Fibroblast of pulmonary artery (primary cell): Measurements from ENCODE around the gene INAFM2.

ENCODE experiments used
- DNase-seq: peaks from one replicate; pipeline ENCODE4 v3.0.0-alpha.2; 2010; ENCODE audit warnings: low read depth
- H3K4me3 ChIP-seq: replicated peaks from 2 replicates; pipeline ENCODE4 v1.5.1; 2011; ENCODE audit warnings: low read depth, mild to moderate bottlenecking, control low read depth, low read length, moderate library complexity
- CTCF ChIP-seq: IDR thresholded peaks from 2 replicates; pipeline ENCODE4 v1.5.1; 2011; ENCODE audit warnings: mild to moderate bottlenecking, control low read depth, low read length, inconsistent platforms; ENCODE audit errors: missing control alignments

Gene INAFM2

GRCh38 chr15:40287505-40287904 is 36.0 kb upstream of the INAFM2 start:
- TF ChIP-seq CTCF = no peak
- DNase-seq = no peak
- H3K4me3 ChIP-seq = no peak overlapping the region

- TF ChIP-seq CTCF = no peak
- no peak overlapping the region for H3K4me3 ChIP-seq
- DNase-seq = no peak
Measured at GRCh38 chr15:40287968-40288367, 35.5 kb upstream of the INAFM2 start.

DNA sequence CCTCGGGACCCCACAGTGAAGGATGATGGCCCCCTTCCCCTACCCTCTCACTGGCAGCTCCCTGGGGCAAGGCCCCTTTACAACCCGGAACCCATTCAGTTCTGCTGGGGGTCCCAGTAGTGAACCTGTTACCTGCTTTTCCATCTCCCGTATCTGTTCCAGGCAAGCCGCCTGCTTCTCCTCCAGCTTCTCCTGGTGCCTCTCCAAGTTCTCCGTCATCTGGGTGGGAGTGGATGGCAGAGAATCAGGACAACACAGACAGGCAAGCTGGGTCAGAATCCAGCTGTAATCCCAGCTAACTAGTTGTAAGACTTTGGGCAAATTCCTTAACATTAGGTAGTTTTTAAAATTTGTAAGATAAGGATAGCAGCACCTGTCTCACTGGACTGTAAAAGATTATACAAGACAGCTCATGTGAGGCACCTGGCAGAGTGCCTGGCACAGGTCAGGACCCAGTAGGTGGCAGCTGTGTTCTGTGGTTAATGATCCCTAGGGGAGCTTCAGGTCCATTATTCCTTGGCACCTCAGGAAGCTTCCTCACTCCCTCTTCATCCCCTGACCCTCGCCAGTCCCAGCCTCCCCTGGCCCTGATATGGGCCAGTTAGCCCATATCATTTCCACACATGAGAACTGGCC is 34.2 kb upstream of the INAFM2 start:
- DNase-seq = no peak
- TF ChIP-seq CTCF = no peak
- no peak overlapping the region for H3K4me3 ChIP-seq

DNA sequence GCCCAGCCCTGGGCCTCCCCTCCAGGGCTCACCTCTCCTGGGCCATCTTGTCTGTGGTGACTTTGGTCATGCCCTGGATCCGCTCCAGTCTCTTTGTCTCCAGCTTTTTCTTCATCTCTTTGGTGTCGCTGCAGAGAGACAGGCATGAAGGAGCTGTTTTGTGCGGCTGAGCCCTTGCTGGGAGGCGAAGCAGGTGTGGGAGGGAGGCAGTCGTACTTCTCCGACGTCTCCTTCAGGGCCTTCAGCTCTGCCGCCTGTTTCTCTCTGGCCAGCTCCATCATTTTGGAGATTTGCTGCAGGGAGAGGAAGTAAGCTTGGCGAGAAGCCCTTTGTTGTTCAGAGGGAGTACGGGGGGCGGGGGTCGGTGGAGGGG is 33.0 kb upstream of the INAFM2 start:
- DNase-seq = no peak
- no peak for TF ChIP-seq CTCF
- no peak overlapping the region for H3K4me3 ChIP-seq

DNA sequence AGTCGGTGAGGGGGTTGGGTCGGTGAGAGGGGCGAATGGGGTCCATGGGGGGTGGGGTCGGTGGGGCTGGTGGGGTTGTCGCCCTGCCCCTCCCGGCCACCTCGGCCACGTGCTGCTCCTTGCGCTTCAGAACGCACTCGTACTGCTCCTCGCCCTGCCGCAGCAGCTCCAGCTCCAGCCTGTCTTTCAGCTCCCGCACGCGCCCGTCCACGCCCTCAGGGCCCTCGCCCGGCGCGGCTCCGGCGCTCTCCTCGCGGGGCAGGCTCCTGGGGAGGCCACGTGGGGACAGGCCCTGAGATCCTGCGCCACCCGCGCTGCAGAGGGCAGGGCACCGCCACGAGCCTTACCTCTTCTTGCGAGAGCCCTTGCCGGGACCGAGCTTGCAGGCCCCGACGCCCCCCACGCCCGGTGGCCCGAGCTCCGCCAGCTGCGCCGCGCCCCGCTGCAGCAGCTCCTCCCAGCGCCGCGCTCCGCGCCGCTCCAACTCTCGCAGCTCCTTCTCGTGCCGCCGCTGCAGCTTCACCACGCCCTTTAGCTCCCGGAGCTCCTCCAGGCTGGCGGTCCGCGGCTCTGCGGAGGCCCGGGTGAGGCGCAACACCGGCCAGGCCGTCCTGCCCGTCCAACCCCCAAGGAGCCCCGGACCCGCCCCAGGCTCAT is 32.4 kb upstream of the INAFM2 start:
- H3K4me3 ChIP-seq = peak overlapping the region; percentile 27
- DNase-seq = peak; percentile 53
- TF ChIP-seq CTCF = no peak

DNA sequence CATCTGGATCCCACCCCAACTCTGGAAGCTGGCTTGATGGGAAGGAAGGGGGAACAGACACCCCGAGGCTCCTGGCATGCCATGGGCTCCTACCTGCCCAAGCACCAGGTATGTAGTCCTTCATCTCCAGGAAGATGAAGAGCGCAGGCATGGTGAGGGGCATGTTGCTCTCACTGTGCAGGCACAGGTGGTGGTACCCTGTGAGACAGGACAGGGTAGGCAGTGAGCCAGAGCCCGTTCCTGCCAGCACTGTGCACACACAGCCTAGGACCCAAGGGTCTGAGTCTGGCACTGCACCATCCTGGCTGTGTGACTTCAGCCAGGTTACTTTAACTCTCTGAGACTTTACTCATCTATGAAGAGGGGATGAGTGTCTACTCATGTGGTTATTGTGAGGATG is 31.2 kb upstream of the INAFM2 start:
- no peak for DNase-seq
- no peak overlapping the region for H3K4me3 ChIP-seq
- no peak for TF ChIP-seq CTCF

DNA sequence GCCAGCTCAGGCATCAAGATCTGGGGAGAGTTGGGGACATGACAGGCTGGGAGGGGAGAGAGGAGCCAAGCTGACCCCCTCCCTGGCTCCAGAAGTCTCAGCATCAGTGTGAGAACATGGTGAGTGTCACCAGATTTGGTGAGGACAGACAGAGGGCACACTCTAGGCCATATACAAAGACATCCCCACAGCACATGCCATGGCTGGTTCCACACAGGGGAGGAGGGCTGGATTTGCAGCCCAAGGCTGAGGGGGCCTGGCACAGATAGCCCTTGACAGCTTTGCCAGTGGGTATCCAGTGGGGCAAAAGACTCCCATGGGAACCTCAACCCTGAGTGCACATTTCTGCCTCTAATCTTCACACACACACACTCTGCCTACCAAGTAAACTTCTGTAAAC is 30.5 kb upstream of the INAFM2 start:
- no peak for TF ChIP-seq CTCF

More for the DNA sequence above, 30.5 kb upstream of the INAFM2 start:
- H3K4me3 ChIP-seq = no peak overlapping the region
- no peak for DNase-seq
